AG04449 (cell line): ENCODE data around the gene ZNF565.
"Not testable (repeated sequence)": the region's sequence is repeated elsewhere in the genome, so short reads cannot be mapped to it uniquely, and the experiment has no call there.

Experiments
- CTCF ChIA-PET: fragments of 350-600 bp; formaldehyde crosslinking; extraction: SDS; loops from one replicate; lab custom pipeline; 2021; ENCODE audit warnings: antibody characterized with exemption; lab: Yijun Ruan, JAX
- POLR2A ChIA-PET: fragments of 400-600, 350-600 bp; formaldehyde crosslinking; extraction: SDS; loops from one replicate; lab custom pipeline; 2020; ENCODE audit warnings: antibody characterized with exemption, inconsistent platforms; lab: Yijun Ruan, JAX
- DNase-seq: peaks from one replicate; pipeline ENCODE4 v3.0.0-alpha.2; 2010; ENCODE audit warnings: low read depth, low spot score
- H3K4me3 ChIP-seq: 2 replicates; pipeline ENCODE4 v1.5.1; 2011; ENCODE audit warnings: low read depth, mild to moderate bottlenecking, control low read depth, low read length
- TF ChIP-seq, protein P1 (sequence below): IDR thresholded peaks from one replicate; pipeline ENCODE4 v1.5.1; 2011; ENCODE audit warnings: mild to moderate bottlenecking, moderate library complexity, low read length, control low read depth, inconsistent platforms; ENCODE audit not compliant: insufficient read depth; ENCODE audit errors: missing control alignments

Gene ZNF565

DNA sequence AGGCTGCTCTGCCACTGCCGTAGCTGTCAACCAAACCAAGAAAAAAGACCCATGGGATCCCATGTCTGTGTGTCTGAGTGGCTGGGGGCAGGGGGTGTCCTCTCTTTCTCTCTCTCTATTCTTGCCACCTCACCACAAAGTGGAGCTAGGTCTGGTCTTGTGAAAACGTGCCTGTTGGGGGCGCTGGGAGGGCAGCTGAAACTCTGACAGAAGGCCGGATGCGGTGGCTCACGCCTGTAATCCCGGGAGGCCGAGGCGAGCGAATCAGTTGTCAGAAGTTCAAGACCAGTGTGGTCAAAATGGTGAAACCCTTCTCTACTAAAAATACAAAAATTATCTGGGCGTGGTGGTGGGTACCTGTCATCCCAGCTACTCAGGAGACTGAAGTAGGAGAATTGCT is 29.6 kb upstream of the ZNF565 start:
- TF ChIP-seq, protein P1, sequence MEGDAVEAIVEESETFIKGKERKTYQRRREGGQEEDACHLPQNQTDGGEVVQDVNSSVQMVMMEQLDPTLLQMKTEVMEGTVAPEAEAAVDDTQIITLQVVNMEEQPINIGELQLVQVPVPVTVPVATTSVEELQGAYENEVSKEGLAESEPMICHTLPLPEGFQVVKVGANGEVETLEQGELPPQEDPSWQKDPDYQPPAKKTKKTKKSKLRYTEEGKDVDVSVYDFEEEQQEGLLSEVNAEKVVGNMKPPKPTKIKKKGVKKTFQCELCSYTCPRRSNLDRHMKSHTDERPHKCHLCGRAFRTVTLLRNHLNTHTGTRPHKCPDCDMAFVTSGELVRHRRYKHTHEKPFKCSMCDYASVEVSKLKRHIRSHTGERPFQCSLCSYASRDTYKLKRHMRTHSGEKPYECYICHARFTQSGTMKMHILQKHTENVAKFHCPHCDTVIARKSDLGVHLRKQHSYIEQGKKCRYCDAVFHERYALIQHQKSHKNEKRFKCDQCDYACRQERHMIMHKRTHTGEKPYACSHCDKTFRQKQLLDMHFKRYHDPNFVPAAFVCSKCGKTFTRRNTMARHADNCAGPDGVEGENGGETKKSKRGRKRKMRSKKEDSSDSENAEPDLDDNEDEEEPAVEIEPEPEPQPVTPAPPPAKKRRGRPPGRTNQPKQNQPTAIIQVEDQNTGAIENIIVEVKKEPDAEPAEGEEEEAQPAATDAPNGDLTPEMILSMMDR, result no peak
- CTCF ChIA-PET, result no interaction called here
- no peak for DNase-seq
- POLR2A ChIA-PET, result no interaction called here
- H3K4me3 ChIP-seq, result no peak overlapping the region

DNA sequence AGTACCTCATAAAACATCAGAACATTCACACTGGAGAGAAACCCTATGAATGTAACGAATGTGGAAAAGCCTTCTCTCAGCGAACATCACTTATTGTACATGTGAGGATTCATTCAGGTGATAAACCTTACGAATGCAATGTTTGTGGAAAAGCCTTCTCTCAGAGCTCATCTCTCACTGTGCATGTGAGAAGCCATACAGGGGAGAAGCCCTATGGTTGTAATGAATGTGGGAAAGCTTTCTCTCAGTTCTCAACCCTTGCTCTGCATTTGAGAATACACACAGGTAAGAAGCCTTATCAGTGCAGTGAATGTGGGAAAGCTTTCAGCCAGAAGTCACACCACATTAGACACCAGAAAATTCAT is 22.5 kb upstream of the ZNF565 start:
- TF ChIP-seq, protein P1, result no peak
- no peak overlapping the region for H3K4me3 ChIP-seq
- ChIA-PET CTCF (no interaction called here), POLR2A (no interaction called here)
- no peak for DNase-seq

DNA sequence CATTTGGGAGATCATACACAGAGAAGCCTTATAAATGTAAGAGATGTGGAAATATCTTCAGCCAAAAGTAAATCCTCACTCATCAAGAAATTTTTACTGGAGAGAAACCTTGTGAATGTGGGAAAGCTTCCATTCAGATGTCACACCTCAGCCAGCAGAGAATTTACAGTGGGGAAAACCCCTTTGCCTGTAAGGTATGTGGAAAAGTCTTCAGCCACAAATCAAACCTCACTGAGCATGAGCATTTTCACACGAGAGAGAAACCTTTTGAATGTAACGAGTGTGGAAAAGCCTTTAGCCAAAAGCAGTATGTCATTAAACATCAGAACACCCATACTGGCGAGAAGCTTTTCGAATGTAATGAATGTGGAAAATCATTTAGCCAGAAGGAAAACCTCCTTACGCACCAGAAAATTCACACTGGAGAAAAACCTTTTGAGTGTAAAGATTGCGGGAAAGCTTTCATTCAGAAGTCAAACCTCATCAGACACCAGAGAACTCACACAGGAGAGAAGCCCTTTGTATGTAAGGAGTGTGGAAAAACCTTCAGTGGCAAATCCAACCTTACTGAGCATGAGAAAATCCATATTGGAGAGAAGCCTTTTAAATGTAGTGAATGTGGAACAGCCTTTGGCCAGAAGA is 22.0 kb upstream of the ZNF565 start:
- POLR2A ChIA-PET, result no interaction called here
- TF ChIP-seq, protein P1, result no peak
- no peak for DNase-seq
- no peak overlapping the region for H3K4me3 ChIP-seq
- CTCF ChIA-PET, result no interaction called here

DNA sequence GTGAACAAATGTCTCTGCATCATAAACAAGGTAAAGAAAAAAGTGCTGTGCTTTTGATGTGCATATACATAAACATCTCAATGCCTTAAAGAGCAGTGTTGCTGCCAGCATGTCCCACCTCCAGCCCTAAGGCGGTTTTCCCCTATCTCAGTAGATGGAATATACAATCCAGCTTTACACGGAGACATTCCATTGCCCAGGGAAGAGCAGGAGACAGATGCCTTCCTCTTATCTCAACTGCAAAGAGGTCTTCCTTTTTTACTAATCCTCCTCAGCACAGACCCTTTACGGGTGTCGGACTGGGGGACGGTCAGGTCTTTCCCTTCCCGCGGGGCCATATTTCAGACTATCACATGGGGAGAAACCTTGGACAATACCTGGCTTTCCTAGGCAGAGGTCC is 19.2 kb upstream of the ZNF565 start:
- DNase-seq, CTCF ChIA-PET, POLR2A ChIA-PET, H3K4me3 ChIP-seq: not testable (repeated sequence)

DNA sequence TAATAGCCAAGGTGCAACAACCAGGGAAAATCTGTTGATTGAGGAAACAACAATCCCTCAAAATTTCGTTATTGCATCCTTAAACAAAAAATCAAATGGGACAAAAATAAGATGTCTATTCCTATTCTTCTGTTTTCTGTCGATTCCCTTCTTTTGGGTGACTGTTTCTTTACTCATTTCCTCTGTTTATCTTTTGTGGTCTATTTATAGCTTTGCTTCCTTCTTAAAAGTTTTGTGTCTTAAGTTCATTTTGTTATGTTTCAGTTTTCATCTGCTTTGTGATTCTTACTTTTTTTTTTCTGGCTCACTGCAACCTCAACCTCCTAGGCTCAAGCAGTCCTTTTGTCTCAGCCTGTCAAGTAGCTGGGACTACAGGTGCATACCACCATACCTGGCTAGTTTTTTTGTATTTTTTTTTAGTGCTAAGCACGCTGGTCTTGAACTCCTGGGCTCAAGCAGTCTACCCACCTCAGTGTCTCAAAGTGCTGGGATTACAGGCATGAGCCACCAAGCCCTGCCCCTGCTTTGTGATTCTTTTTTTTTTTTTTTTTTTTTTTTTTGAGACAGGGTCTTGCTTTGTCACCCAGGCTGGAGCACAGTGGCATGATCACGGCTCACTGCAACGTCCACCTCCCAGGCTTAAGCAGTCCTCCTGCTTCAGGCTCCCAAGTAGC is 10.9 kb upstream of the ZNF565 start:
- DNase-seq, result no peak
- no peak overlapping the region for H3K4me3 ChIP-seq
- TF ChIP-seq, protein P1, result no peak
- ChIA-PET CTCF (interaction anchor here (1.6 kb wide), 1 partner anchor 11 kb away, joined by 5 read pairs; the partner anchor contains the start of genes ZNF146 and ZNF565), POLR2A (interaction anchor here (0.6 to 1.3 kb wide), 2 partner anchors 264 to 1244 kb away, joined by 3 to 4 read pairs; partner anchors contain the start of genes ZNF566 and ZNF570)

DNA sequence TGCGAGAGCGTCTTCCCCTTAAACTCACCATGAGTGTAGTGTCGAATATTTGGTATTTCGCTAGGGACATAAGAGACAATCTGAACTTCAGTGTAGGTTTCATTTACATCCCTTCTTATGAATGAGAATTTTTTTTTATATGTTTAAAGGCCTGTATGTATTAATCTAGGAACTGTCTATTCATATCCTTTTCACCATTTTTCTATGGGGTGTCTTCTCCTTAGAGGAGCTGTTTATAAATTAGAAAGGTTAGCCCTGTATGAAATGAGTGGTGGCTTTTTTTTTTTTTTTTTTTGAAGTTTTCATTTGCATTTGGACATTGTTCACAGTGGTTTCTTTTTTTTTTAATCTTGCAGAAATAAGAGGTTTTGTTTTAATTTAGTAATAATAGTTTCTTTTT is 8.0 kb upstream of the ZNF565 start:
- TF ChIP-seq, protein P1, result no peak
- ChIA-PET POLR2A (no interaction called here), CTCF (no interaction called here)
- H3K4me3 ChIP-seq, result no peak overlapping the region
- DNase-seq, result no peak
